HepG2 (cell line): ENCODE data around the gene C2orf42. TPM values are rescaled to one million over a fixed set of nuclear protein-coding genes. Genes with fewer than 3 reads are reported as not detected.
A peak's percentile ranks its signal among the peaks of the same experiment; 100 is the strongest.

Experiments used
- HMGXB3 ChIP-seq: sonication (generic); formaldehyde crosslinking; IDR thresholded peaks from 2 replicates; pipeline ENCODE4 v1.4.0; 2020; ENCODE audit warnings: missing genetic modification reagents, borderline replicate concordance
- LBX2 ChIP-seq: sonication (generic); formaldehyde crosslinking; IDR thresholded peaks from 2 replicates; pipeline ENCODE4 v1.5.0; 2020; ENCODE audit warnings: missing genetic modification reagents, mild to moderate bottlenecking, borderline replicate concordance
- NCOA1 ChIP-seq: sonication (generic); formaldehyde crosslinking; IDR thresholded peaks from 2 replicates; pipeline ENCODE4 v1.9.0; 2021; ENCODE audit warnings: missing genetic modification reagents
- NKX3-1 ChIP-seq: sonication (generic); formaldehyde crosslinking; IDR thresholded peaks from 2 replicates; pipeline ENCODE4 v1.5.0; 2020; ENCODE audit warnings: missing genetic modification reagents
- POGZ ChIP-seq: sonication (generic); formaldehyde crosslinking; IDR thresholded peaks from 2 replicates; pipeline ENCODE4 v1.4.0; 2020; ENCODE audit warnings: mild to moderate bottlenecking, missing genetic modification reagents
- PREB ChIP-seq: sonication (generic); formaldehyde crosslinking; IDR thresholded peaks from 2 replicates; pipeline ENCODE4 v1.4.0; 2020; ENCODE audit warnings: missing genetic modification reagents
- RORA ChIP-seq: sonication (generic); formaldehyde crosslinking; IDR thresholded peaks from 2 replicates; pipeline ENCODE4 v1.5.0; 2020; ENCODE audit warnings: mild to moderate bottlenecking, missing genetic modification reagents, moderate library complexity
- SYNCRIP ChIP-seq: fragments of 200-400 bp; formaldehyde crosslinking; IDR thresholded peaks from 2 replicates; pipeline ENCODE4 v1.6.1; 2018; ENCODE audit warnings: mild to moderate bottlenecking, low read depth, low read length; ENCODE audit not compliant: insufficient read depth
- ZHX1 ChIP-seq: sonication (generic); formaldehyde crosslinking; IDR thresholded peaks from 2 replicates; pipeline ENCODE4 v1.8.1; 2022; ENCODE audit warnings: low read depth, mild to moderate bottlenecking, missing genetic modification reagents
- ZMAT3 ChIP-seq: sonication (generic); formaldehyde crosslinking; conservative IDR thresholded peaks from 2 replicates; pipeline ENCODE4 v1.7.0; 2021; ENCODE audit warnings: missing genetic modification reagents
- ZNF205 ChIP-seq: IDR thresholded peaks from 2 replicates; pipeline ENCODE4 v1.6.1; 2018; ENCODE audit warnings: missing biosample characterization, missing genetic modification reagents
- ZNF414 ChIP-seq: sonication (generic); formaldehyde crosslinking; IDR thresholded peaks from 2 replicates; pipeline ENCODE4 v1.5.0; 2020; ENCODE audit warnings: missing genetic modification reagents
- ZNF431 ChIP-seq: sonication (generic); formaldehyde crosslinking; IDR thresholded peaks from 2 replicates; pipeline ENCODE4 v1.9.0; 2022; ENCODE audit warnings: missing genetic modification reagents, low read depth, mild to moderate bottlenecking, borderline replicate concordance
- ZNF607 ChIP-seq: sonication (generic); formaldehyde crosslinking; IDR thresholded peaks from 2 replicates; pipeline ENCODE4 v1.5.1; 2020; ENCODE audit warnings: missing genetic modification reagents, mild to moderate bottlenecking, borderline replicate concordance
- ZNF772 ChIP-seq: sonication (generic); formaldehyde crosslinking; IDR thresholded peaks from 2 replicates; pipeline ENCODE4 v1.5.0; 2020; ENCODE audit warnings: mild to moderate bottlenecking, missing genetic modification reagents
- polyA plus RNA-seq, 8 experiments: library from polyadenylated mRNA; depleted of rRNA in 3 of 8; stranded (reverse) in 7 of 8; unstranded in 1 of 8; fragments of >200 nt; fragmentation: Illumina TruSeq in 4 of 8; extraction: Trizol in 4 of 8; gene quantifications; 2 replicates each; pipeline versions ENCODE4 v1.2.1 to v1.2.3, GENCODE V29; 2011 to 2016; ENCODE audit warnings: low read depth in 4 of 8, missing spikeins in 1 of 8, mixed read lengths in 1 of 8; ENCODE audit not compliant: insufficient read depth in 1 of 8
- total RNA-seq, 5 experiments: library from RNA; depleted of rRNA; stranded (reverse); fragments of >200 nt; fragmentation: Illumina TruSeq; extraction: Trizol; gene quantifications; 2 replicates each; pipeline ENCODE4 v1.2.3, GENCODE V29; 2016; ENCODE audit warnings: low read depth in 1 of 5
- TF ChIP-seq, protein P1 (sequence below): sonication (generic); formaldehyde crosslinking; IDR thresholded peaks from 2 replicates; pipeline ENCODE4 v1.8.0; 2023; ENCODE audit warnings: mild to moderate bottlenecking, missing genetic modification reagents

The C2orf42 gene
- total and polyA plus RNA-seq, 2 of the 13 experiments (the other 11 are each of a cell fraction or from before 2014, with no cell fraction given): 9.3 to 9.9 TPM

DNA sequence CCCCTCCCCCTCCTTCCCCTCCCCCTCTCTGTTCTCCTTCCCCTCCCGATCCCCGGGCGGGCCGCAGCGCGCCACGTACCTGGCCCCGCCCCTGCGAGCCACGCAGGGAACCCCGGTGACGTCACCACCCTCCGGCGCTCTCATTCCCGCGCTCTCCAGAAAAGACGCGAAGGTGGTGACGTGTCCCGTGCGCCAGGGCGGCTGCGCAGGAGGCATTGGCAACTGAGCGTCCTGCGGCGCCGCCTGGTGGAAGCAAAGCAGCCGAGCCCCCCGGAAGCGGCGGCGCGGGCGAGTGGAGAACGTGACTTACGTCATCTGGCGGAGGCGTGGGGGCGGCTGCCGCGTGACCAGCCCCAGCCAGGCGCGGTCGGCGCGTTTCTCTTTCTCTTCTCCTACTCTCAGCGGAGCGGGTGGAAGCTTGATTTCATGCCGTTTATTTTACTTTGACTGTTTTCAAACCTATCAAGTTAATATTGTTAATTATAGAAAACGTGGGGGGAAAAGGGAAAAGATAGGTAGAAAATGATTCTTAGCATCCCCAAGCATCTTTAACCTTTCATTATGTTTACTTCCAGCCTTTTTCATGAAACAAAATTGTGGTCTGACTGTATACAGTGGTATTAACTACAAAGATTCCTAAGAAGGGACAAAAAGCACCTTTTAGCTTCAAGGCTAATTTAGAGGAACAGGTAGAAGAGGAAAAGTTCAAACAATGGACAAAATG, 48.1 kb downstream of the C2orf42 start (continued):
- TF ChIP-seq HMGXB3 (peak; percentile 84; the same call in 1 of the 2 replicates), ZNF431 (CRISPR knock-in tag) (peak; percentile 77; the same call in 1 of the 2 replicates), PREB (CRISPR knock-in tag) (no peak), NKX3-1 (CRISPR knock-in tag) (peak; percentile 74), LBX2 (CRISPR knock-in tag) (no peak; the same call in 1 of the 2 replicates), ZNF205 (CRISPR knock-in tag) (peak; percentile 95), ZNF414 (CRISPR knock-in tag) (peak; percentile 100), ZNF607 (peak; percentile 97), ZMAT3 (CRISPR knock-in tag) (peak; percentile 98), SYNCRIP (no peak), POGZ (CRISPR knock-in tag) (peak; percentile 98), ZNF772 (CRISPR knock-in tag) (peak; percentile 98; the same call in 1 of the 2 replicates), NCOA1 (CRISPR knock-in tag) (peak; percentile 99; the same call in 1 of the 2 replicates), ZHX1 (CRISPR knock-in tag) (peak; percentile 99), RORA (0 out of 2 replicates have a peak, but pooled peaks have one; percentile 15)
- TF ChIP-seq, protein P1, sequence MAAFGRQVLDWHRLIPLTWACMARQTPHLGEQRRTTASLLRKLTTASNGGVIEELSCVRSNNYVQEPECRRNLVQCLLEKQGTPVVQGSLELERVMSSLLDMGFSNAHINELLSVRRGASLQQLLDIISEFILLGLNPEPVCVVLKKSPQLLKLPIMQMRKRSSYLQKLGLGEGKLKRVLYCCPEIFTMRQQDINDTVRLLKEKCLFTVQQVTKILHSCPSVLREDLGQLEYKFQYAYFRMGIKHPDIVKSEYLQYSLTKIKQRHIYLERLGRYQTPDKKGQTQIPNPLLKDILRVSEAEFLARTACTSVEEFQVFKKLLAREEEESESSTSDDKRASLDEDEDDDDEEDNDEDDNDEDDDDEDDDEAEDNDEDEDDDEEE (CRISPR knock-in tag): peak; percentile 70; the same call in 1 of the 2 replicates
